Left lung (tissue), 10 donors: ENCODE data around the gene DNAH10. TPM values are rescaled to one million over a fixed set of nuclear protein-coding genes. Genes with fewer than 3 reads are reported as not detected.
A peak's percentile ranks its signal among the peaks of the same experiment; 100 is the strongest.

Experiments
- ATAC-seq: fragments of 200-7000 bp; cut with Tn5 transposase; one replicate; pipeline ENCODE4 v1.9.1; 2020; ENCODE audit warnings: moderate library complexity
- DNase-seq, 4 donors: peaks; one replicate each; pipeline ENCODE4 v3.0.0-alpha.2; 2013 to 2020
- H3K27ac ChIP-seq, 2 donors: fragments of 200-600 bp; sonication (generic) in 1 of 2; one replicate each; pipeline versions ENCODE4 v1.5.0 to v1.8.0; 2020 to 2021
- H3K27me3 ChIP-seq, 2 donors: fragments of 200-600 bp; sonication (generic) in 1 of 2; one replicate each; pipeline versions ENCODE4 v1.5.0 to v1.8.0; 2020 to 2021
- H3K36me3 ChIP-seq, 2 donors: fragments of 200-600 bp; sonication (generic) in 1 of 2; one replicate each; pipeline versions ENCODE4 v1.5.0 to v1.8.0; 2020 to 2021
- H3K4me1 ChIP-seq, 2 donors: fragments of 200-600 bp; one replicate each; pipeline ENCODE4 v1.8.0; 2021
- H3K4me3 ChIP-seq, 2 donors: fragments of 200-600 bp; sonication (generic) in 1 of 2; one replicate each; pipeline versions ENCODE4 v1.5.0 to v1.8.0; 2020 to 2021; ENCODE audit warnings: mild to moderate bottlenecking in 1 of 2
- H3K9me3 ChIP-seq, 2 donors: fragments of 200-600 bp; sonication (generic) in 1 of 2; one replicate each; pipeline versions ENCODE4 v1.5.0 to v1.8.0; 2020 to 2021
- CTCF ChIP-seq, 2 donors: fragments of 200-600 bp; sonication (generic) in 1 of 2; IDR thresholded peaks; one replicate each; pipeline versions ENCODE4 v1.5.0 to v1.8.0; 2021; ENCODE audit warnings: antibody characterized with exemption in 2 of 2
- intact Hi-C, 2 donors: fragments of 100-400 bp; cut with DNase I; formaldehyde crosslinking; loops; one replicate each; pipeline versions ENCODE4 v1.11.2 to v1.14.2; 2022
- polyA plus RNA-seq, 6 donors: library from polyadenylated mRNA; unstranded; fragments of 120-200 nt; gene quantifications; one replicate each; pipeline ENCODE4 v1.2.1, GENCODE V29; 2013; ENCODE audit not compliant: insufficient read length in 6 of 6
- total RNA-seq, 2 donors: library from RNA; stranded (reverse); fragmentation: NEBNext Ultra II Directional; extraction: Animal tissue kit (Norgen Biotek cat#: 25700); gene quantifications; one replicate each; pipeline ENCODE4 v1.2.1, GENCODE V29; 2021
- donor health status: DM: no; HTN: yes; CAD: no.
- donor health status: DM: no; HTN: no; CAD: no.

DNAH10 gene
- total and polyA plus RNA-seq, 8 donors: 0.79 to 10.4 (median 6.5) TPM

DNA sequence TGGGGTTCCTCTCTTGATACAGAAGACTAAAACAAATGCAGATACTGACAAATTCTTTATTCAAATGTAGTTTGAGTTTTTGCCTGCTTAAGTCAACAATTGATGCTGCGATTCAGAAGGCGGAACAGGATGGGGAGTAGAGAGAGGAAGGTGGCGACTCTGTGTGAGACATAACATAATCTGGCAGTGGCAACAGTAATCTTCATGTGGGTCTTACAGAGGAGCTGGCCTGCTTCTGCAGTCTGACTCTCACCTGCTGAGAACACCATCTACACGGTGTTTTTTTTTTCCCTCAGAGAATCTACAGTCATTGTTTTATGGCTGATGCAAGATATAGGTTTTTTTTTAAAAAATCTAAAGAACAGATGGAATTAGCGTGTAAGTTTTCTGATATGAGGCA, 200.4 kb downstream of the DNAH10 start:
- H3K4me1 ChIP-seq: peaks cover 0 to 5% of the 10 kb centered on the region in 2 donors

GRCh38 chr12:123963821-123964220, 201.7 kb downstream of the DNAH10 start:
- intact Hi-C loops: no loop called here
- TF ChIP-seq CTCF (IDR thresholded peaks at IDR 0.05): no peak
- H3K27ac ChIP-seq: no peak overlapping the region
- H3K4me1 ChIP-seq: peaks cover 0 to 5% of the 10 kb centered on the region in 2 donors
- ATAC-seq (no peak), DNase-seq (no peak)
- no peaks in the 10 kb centered on the region for H3K36me3 ChIP-seq
- no peak overlapping the region for H3K4me3 ChIP-seq
- H3K27me3 ChIP-seq: no peaks in the 10 kb centered on the region
- no peaks in the 10 kb centered on the region for H3K9me3 ChIP-seq

More for the DNA sequence above, 200.4 kb downstream of the DNAH10 start:
- no peaks in the 10 kb centered on the region for H3K36me3 ChIP-seq
- H3K27me3 ChIP-seq: no peaks in the 10 kb centered on the region
- no peaks in the 10 kb centered on the region for H3K9me3 ChIP-seq
- H3K27ac ChIP-seq: no peak overlapping the region
- intact Hi-C loops: no loop called here
- ATAC-seq (peak; percentile 40), DNase-seq (no peak)
- TF ChIP-seq CTCF (IDR thresholded peaks at IDR 0.05): no peak
- no peak overlapping the region for H3K4me3 ChIP-seq

DNA sequence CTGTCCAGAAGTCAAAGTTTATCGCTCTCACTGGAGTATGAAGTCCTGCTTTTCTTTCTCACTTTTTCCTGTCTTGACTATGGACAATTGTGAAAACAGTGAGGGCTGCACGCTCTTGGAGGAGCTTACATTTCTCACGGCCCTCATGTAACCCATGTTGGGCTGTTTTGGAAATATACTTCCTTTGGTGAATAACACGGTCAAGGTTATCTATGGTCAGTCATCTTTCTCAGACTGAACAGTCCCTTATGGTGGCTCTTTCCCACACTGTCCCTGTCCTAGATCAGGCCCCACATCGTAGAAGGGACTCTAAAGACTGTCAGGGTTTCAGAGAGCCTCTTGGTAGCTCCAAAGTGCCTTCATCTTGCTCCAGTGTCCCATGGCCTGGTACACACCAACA, 203.3 kb downstream of the DNAH10 start:
- no peaks in the 10 kb centered on the region for H3K9me3 ChIP-seq
- H3K4me3 ChIP-seq: no peak overlapping the region
- DNase-seq (no peak), ATAC-seq (no peak)
- H3K27me3 ChIP-seq: no peaks in the 10 kb centered on the region
- no peaks in the 10 kb centered on the region for H3K36me3 ChIP-seq
- TF ChIP-seq CTCF (IDR thresholded peaks at IDR 0.05): no peak
- peaks cover 0 to 5% of the 10 kb centered on the region in 2 donors for H3K4me1 ChIP-seq
- H3K27ac ChIP-seq: no peak overlapping the region
- intact Hi-C loops: no loop called here

GRCh38 chr12:123966596-123966995, 204.5 kb downstream of the DNAH10 start:
- no peak for DNase-seq
- Histone ChIP-seq H3K27ac (no peak overlapping the region), H3K9me3 (no peaks in the 10 kb centered on the region), H3K27me3 (no peaks in the 10 kb centered on the region), H3K36me3 (no peaks in the 10 kb centered on the region), H3K4me1 (peaks cover 11 to 13% of the 10 kb centered on the region in 2 donors), H3K4me3 (no peak overlapping the region)
- intact Hi-C loops: no loop called here
- ATAC-seq: peak; percentile 38
- no peak for TF ChIP-seq CTCF (IDR thresholded peaks at IDR 0.05)

GRCh38 chr12:123967121-123967586, 205.1 kb downstream of the DNAH10 start:
- intact Hi-C loops: no loop called here
- no peak overlapping the region for H3K27ac ChIP-seq
- ATAC-seq: no peak

More at GRCh38 chr12:123967121-123967586, 205.1 kb downstream of the DNAH10 start:
- peaks cover 9 to 16% of the 10 kb centered on the region in 2 donors for H3K4me1 ChIP-seq
- no peak overlapping the region for H3K4me3 ChIP-seq
- no peak for DNase-seq
- no peaks in the 10 kb centered on the region for H3K9me3 ChIP-seq
- H3K27me3 ChIP-seq: peaks cover 0 to 4% of the 10 kb centered on the region in 2 donors
- no peaks in the 10 kb centered on the region for H3K36me3 ChIP-seq
- no peak for TF ChIP-seq CTCF (IDR thresholded peaks at IDR 0.05)
